GM18951 (cell line): Measurements from ENCODE around the gene TAF10.

Experiments used
- POLR2A ChIP-seq: IDR thresholded peaks from 4 replicates; pipeline ENCODE4 v1.6.1; 2011; ENCODE audit warnings: mild to moderate bottlenecking; ENCODE audit not compliant: insufficient read length, insufficient read depth; ENCODE audit errors: extremely low read depth
- in situ Hi-C: fragments of 300-500 bp; cut with MboI; formaldehyde crosslinking; loops from one replicate; pipeline ENCODE4 v1.12.0; 2022; ENCODE audit warnings: low sequenced_read_pairs, mixed read lengths, inconsistent platforms; ENCODE audit not compliant: unreplicated experiment

TAF10 gene

GRCh38 chr11:6604790-6605189 is 7.2 kb downstream of the TAF10 start:
- in situ Hi-C loops = loop anchor here (5.0 kb wide), 1 partner anchor 73 kb away; no protein-coding TSS in a partner anchor
- no peak for TF ChIP-seq POLR2A

- in situ Hi-C loops = loop anchor here (5.0 kb wide), 1 partner anchor 73 kb away; no protein-coding TSS in a partner anchor
- no peak for TF ChIP-seq POLR2A
These were observed 7.9 kb downstream of the TAF10 start for GRCh38 chr11:6604081-6604626.

- TF ChIP-seq POLR2A = peak; percentile 77
- in situ Hi-C loops = loop anchor here (5.0 kb wide), 1 partner anchor 74 kb away; no protein-coding TSS in a partner anchor
These were observed 8.5 kb downstream of the TAF10 start, which contains the start of the genes ILK and RRP8 for GRCh38 chr11:6603287-6604080. TSS of gene ILK (plus strand) at chr11:6603774. CDS start at chr11:6604272, 498 bp downstream. TSS of gene RRP8 (minus strand) at chr11:6603616. CDS start at chr11:6603502, 114 bp downstream.

DNA sequence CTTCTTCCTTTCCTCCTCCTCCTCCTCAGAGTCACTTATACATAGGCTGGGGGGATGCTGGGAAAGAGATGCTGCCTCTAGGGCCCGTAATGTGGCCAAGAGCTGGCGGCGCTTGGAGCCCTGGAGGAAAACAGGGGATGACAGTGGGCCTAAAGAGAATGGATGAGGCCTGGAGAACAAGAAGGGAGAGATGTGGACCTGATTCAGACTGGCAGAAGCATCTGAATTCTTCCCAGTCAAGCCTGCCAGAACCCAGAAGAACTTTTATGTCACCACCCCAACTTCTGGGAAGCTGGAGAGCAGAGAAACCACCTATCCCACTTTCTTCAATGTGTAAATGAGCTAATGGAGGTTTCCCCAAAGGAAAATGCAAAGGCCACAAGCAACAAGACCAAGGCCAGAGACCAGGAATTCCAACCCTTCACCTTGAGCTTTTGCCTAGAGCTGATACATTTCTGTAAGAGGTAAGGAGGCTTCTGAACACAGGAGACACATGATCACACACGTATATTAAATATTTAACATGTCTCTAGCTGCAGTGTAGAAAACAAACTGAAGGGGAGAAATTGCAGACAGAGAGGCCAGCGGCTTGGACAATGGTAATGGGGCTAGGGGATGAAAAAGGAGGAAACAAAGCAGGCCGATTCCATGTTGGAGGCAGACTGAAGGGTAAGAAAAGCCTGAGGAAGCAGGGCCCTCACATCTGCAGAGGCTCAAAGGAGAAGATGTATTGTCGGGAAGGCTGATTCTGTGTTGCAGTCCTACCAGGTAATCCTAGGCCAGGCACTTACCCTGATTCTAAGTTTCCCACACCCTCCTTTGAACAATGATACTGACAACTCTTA is 9.7 kb downstream of the TAF10 start:
- in situ Hi-C loops = loop anchor here (5.0 kb wide), 1 partner anchor 75 kb away; no protein-coding TSS in a partner anchor
- no peak for TF ChIP-seq POLR2A

- in situ Hi-C loops = loop anchor here (5.0 kb wide), 1 partner anchor 76 kb away; no protein-coding TSS in a partner anchor
- TF ChIP-seq POLR2A = no peak
These were observed 11.0 kb downstream of the TAF10 start for GRCh38 chr11:6601041-6601461.

GRCh38 chr11:6599881-6600390 is 12.1 kb downstream of the TAF10 start:
- no peak for TF ChIP-seq POLR2A
- in situ Hi-C loops = loop anchor here (5.0 kb wide), 1 partner anchor 77 kb away; no protein-coding TSS in a partner anchor

DNA sequence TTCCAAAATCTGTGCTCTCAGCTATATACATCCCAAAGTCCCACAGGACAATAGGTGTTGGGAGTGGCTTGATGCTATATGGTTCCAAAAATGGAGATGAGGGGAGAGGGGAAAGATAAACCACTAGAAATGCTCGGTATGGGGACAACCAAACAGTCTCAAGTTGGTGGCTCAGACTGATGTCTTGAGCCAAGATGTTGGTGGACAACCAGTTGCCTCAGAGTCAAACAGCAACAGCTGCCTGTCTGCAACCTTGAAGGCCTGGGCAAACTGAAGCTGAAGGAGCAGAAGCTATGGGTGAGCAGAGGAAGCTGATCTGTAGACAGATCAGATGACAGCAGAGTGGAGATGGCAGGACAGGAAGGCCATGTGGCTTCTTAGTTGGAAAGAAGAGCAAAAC is 12.6 kb downstream of the TAF10 start:
- in situ Hi-C loops = no loop called here
- TF ChIP-seq POLR2A = no peak

DNA sequence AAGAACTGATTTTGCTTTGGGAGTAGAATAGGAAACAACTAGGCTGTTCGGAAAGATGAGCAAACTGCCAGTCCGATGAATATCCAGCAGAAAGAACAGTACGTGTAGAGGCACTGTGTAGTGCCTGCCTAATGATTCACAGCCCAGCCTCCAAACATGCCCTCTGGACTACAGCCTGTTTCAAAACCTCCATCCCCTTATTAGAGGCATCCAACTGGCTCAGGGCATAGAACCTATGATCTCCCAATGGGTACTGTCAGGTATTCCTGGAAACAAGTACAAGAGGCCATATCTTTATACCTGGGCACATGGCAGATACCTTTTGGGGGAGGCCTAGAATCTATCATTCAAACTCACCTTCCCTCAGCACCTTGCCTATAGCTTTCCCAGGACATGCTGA is 13.5 kb downstream of the TAF10 start:
- in situ Hi-C loops = no loop called here
- no peak for TF ChIP-seq POLR2A

GRCh38 chr11:6596239-6596877 is 15.7 kb downstream of the TAF10 start:
- in situ Hi-C loops = no loop called here
- TF ChIP-seq POLR2A = no peak

DNA sequence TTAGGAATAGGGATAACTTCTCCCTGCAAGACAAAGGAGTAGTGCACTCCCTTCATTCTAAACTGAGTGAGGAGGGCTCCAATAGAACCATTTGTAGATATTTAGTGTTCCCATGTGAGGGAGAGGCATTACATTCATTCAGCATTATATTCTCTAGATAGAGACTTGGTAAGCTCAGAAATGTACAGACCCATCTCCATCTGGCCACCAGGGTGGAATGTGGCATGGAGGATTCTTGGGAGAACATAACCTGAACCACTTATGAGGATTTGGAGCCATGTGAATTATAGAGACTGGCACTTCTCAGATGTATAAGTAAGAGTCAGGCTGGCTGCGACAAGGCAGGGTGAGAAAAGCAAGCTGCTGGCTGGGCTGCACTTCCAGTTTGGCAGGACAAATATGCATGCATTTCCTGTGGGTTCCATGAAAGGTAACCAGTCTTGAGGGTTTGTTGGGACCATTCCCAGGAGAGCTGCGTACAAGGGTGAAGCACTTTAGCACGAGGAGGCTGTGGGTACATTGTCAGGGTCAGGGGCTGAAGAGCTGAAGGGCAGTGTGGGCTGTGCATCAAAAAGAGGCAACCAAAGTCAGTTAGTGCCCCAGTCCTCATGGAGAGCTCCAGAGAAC is 17.8 kb downstream of the TAF10 start:
- no peak for TF ChIP-seq POLR2A
- in situ Hi-C loops = no loop called here

GRCh38 chr11:6588018-6588417 is 24.0 kb downstream of the TAF10 start:
- no peak for TF ChIP-seq POLR2A
- in situ Hi-C loops = no loop called here

- no peak for TF ChIP-seq POLR2A
These were observed 24.6 kb downstream of the TAF10 start for GRCh38 chr11:6587360-6587953.

More at GRCh38 chr11:6587360-6587953, 24.6 kb downstream of the TAF10 start:
- in situ Hi-C loops = no loop called here
